ENCODE results near the gene ITIH2.

The ITIH2 gene

GRCh38 chr10:7667262-7668141 is 35.6 kb upstream of the ITIH2 start:
- Histone ChIP-seq H2BK120ac (ENCODE audit: low read depth, low read length) (no peak overlapping the region), H3K9ac (ENCODE audit: low read depth, low read length, poor library complexity) (peak overlapping the region; percentile 54), H3K4ac (ENCODE audit: low read length) (no peak overlapping the region), H3K27ac (replicated peaks; ENCODE audit: low read length) (no peak overlapping the region), H3K9me3 (replicated peaks in 1 of 2; ENCODE audit: control insufficient read depth in 2 of 2, insufficient read depth in 1 of 2, low read depth in 1 of 2, low read length in 2 of 2) (no peaks in the 10 kb centered on the region), H4K8ac (ENCODE audit: low read depth, low read length) (no peak overlapping the region), H2AK5ac (ENCODE audit: low read depth, low read length) (no peak overlapping the region), H3K79me1 (ENCODE audit: low read depth, low read length) (no peaks in the 10 kb centered on the region), H3K4me1 (ENCODE audit: control insufficient read depth in 2 of 2, insufficient read depth in 1 of 2, low read depth in 1 of 2, low read length in 2 of 2) (peaks cover 0 to 6% of the 10 kb centered on the region in 2 donors), H3K23ac (ENCODE audit: low read depth, low read length, poor library complexity) (peak overlapping the region; percentile 68), H2AFZ (ENCODE audit: low read length) (peak overlapping the region; percentile 40), H2BK5ac (ENCODE audit: low read length) (no peak overlapping the region), H2BK12ac (ENCODE audit: low read length) (no peak overlapping the region), H4K91ac (ENCODE audit: low read depth, low read length, poor library complexity) (no peak overlapping the region), H2BK15ac (ENCODE audit: low read length) (no peak overlapping the region), H3K4me2 (ENCODE audit: insufficient read depth, low read length, poor library complexity, severe bottlenecking) (peak overlapping the region; percentile 87), H3K14ac (ENCODE audit: low read length) (no peak overlapping the region), H3K18ac (ENCODE audit: low read length) (peak overlapping the region; percentile 69), H3K36me3 (replicated peaks in 1 of 2; ENCODE audit: control insufficient read depth in 2 of 2, insufficient read depth in 2 of 2, low read length in 2 of 2) (no peaks in the 10 kb centered on the region), H3K4me3 (ENCODE audit: low read length in 2 of 2) (peak overlapping the region in 1 of 2 donors; percentile 76), H3K27me3 (ENCODE audit: control insufficient read depth in 3 of 3, insufficient read depth in 3 of 3, low read depth in 1 of 3, low read length in 3 of 3) (peaks cover 4 to 46% (median 26%) of the 10 kb centered on the region in 3 experiments)
- WGBS, 2 donors (ENCODE audit: extremely low coverage in 2 of 2, insufficient read length in 2 of 2, insufficient replicate concordance in 1 of 2), result no CpG with 5 or more reads among the region's 44 CpGs
- peak; percentile 23 for DNase-seq (ENCODE audit: low spot score)

DNA sequence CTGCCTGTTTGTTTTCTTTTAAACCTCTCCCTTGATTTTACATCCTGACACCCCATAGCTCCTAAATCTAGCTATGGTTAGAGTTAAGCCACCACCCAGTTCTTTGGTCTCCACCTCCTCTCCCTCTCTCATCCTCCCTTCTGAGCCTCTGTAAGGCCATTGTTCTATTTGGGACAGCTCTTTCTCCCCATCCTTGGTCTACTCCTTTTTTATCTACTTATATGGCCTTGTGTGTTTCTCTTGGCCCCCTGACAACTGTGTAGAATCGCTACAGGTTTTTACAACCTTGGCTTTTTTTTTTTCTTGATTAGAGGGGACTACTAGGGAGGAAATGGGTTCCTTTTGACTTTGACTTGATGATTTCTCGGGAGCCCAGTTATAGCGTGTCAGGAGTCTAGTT is 33.0 kb upstream of the ITIH2 start:
- Histone ChIP-seq H4K8ac (ENCODE audit: low read depth, low read length) (no peak overlapping the region), H3K4me1 (ENCODE audit: control insufficient read depth in 2 of 2, insufficient read depth in 1 of 2, low read depth in 1 of 2, low read length in 2 of 2) (peaks cover 0 to 6% of the 10 kb centered on the region in 2 donors), H2BK5ac (ENCODE audit: low read length) (no peak overlapping the region), H3K4me2 (ENCODE audit: insufficient read depth, low read length, poor library complexity, severe bottlenecking) (no peak overlapping the region), H4K91ac (ENCODE audit: low read depth, low read length, poor library complexity) (no peak overlapping the region), H3K27ac (replicated peaks; ENCODE audit: low read length) (no peak overlapping the region), H3K14ac (ENCODE audit: low read length) (no peak overlapping the region), H3K79me1 (ENCODE audit: low read depth, low read length) (no peaks in the 10 kb centered on the region), H3K36me3 (replicated peaks in 1 of 2; ENCODE audit: control insufficient read depth in 2 of 2, insufficient read depth in 2 of 2, low read length in 2 of 2) (no peaks in the 10 kb centered on the region), H2BK120ac (ENCODE audit: low read depth, low read length) (no peak overlapping the region), H3K18ac (ENCODE audit: low read length) (no peak overlapping the region), H2AK5ac (ENCODE audit: low read depth, low read length) (no peak overlapping the region), H3K4ac (ENCODE audit: low read length) (no peak overlapping the region), H3K9ac (ENCODE audit: low read depth, low read length, poor library complexity) (no peak overlapping the region), H3K27me3 (ENCODE audit: control insufficient read depth in 3 of 3, insufficient read depth in 3 of 3, low read depth in 1 of 3, low read length in 3 of 3) (peaks cover 4 to 40% (median 24%) of the 10 kb centered on the region in 3 experiments), H3K4me3 (ENCODE audit: low read length in 2 of 2) (no peak overlapping the region), H3K23ac (ENCODE audit: low read depth, low read length, poor library complexity) (no peak overlapping the region), H2AFZ (ENCODE audit: low read length) (no peak overlapping the region), H2BK15ac (ENCODE audit: low read length) (no peak overlapping the region), H3K9me3 (replicated peaks in 1 of 2; ENCODE audit: control insufficient read depth in 2 of 2, insufficient read depth in 1 of 2, low read depth in 1 of 2, low read length in 2 of 2) (no peaks in the 10 kb centered on the region), H2BK12ac (ENCODE audit: low read length) (no peak overlapping the region)
- no peak for DNase-seq (ENCODE audit: low spot score)
- no CpG with 5 or more reads among the region's 3 CpGs for WGBS, 2 donors (ENCODE audit: extremely low coverage in 2 of 2, insufficient read length in 2 of 2, insufficient replicate concordance in 1 of 2)

DNA sequence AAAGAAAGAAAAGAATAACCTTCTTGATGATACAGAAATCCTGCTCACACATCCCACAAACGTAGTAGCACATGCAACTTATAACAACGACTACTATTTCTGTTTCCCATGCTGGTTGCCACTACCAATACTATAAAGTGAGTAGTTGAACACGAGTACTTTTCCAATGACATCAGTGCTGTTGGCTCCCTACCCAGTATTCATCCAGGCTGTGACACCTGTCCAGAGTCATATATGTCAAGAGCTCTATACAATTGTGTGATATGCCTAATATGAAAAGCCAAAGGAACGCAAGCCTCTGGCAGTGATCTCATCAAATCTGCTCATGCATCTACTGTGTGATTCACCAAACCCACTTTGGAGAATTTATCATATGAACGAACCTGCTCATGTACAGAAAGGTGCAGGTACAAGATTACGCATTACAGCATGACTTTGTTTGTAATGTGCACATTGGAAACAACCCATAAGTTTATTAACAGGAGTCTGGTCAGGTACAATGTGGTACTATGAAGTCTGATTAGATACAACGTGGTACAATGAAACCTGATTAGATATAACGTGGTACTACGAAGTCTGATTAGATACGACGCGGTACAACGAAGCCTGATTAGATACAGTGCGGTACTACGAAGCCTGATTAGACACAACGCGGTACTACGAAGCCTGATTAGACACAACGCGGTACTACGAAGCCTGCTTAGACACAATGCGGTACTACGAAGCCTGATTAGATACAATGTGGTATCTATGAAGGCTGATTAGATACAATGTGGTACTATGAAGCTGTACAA is 30.6 kb upstream of the ITIH2 start:
- WGBS, 2 donors (ENCODE audit: extremely low coverage in 2 of 2, insufficient read length in 2 of 2, insufficient replicate concordance in 1 of 2), result no CpG with 5 or more reads among the region's 23 CpGs

GRCh38 chr10:7679256-7679655 is 23.9 kb upstream of the ITIH2 start:
- Histone ChIP-seq H2AFZ (ENCODE audit: low read length) (no peak overlapping the region), H3K9ac (ENCODE audit: low read depth, low read length, poor library complexity) (no peak overlapping the region), H2BK5ac (ENCODE audit: low read length) (no peak overlapping the region), H3K18ac (ENCODE audit: low read length) (no peak overlapping the region), H2BK120ac (ENCODE audit: low read depth, low read length) (no peak overlapping the region), H3K36me3 (replicated peaks in 1 of 2; ENCODE audit: control insufficient read depth in 2 of 2, insufficient read depth in 2 of 2, low read length in 2 of 2) (no peaks in the 10 kb centered on the region), H3K4ac (ENCODE audit: low read length) (no peak overlapping the region), H3K4me2 (ENCODE audit: insufficient read depth, low read length, poor library complexity, severe bottlenecking) (no peak overlapping the region), H2BK15ac (ENCODE audit: low read length) (no peak overlapping the region), H4K91ac (ENCODE audit: low read depth, low read length, poor library complexity) (no peak overlapping the region), H3K23ac (ENCODE audit: low read depth, low read length, poor library complexity) (no peak overlapping the region), H2BK12ac (ENCODE audit: low read length) (no peak overlapping the region), H4K8ac (ENCODE audit: low read depth, low read length) (no peak overlapping the region), H3K27me3 (ENCODE audit: control insufficient read depth in 3 of 3, insufficient read depth in 3 of 3, low read depth in 1 of 3, low read length in 3 of 3) (no peaks in the 10 kb centered on the region), H3K4me1 (ENCODE audit: control insufficient read depth in 2 of 2, insufficient read depth in 1 of 2, low read depth in 1 of 2, low read length in 2 of 2) (no peaks in the 10 kb centered on the region), H2AK5ac (ENCODE audit: low read depth, low read length) (no peak overlapping the region), H3K27ac (replicated peaks; ENCODE audit: low read length) (no peak overlapping the region), H3K9me3 (replicated peaks in 1 of 2; ENCODE audit: control insufficient read depth in 2 of 2, insufficient read depth in 1 of 2, low read depth in 1 of 2, low read length in 2 of 2) (no peaks in the 10 kb centered on the region), H3K79me1 (ENCODE audit: low read depth, low read length) (no peaks in the 10 kb centered on the region), H3K4me3 (ENCODE audit: low read length in 2 of 2) (no peak overlapping the region), H3K14ac (ENCODE audit: low read length) (no peak overlapping the region)
- no peak for DNase-seq (ENCODE audit: low spot score)
- WGBS, 2 donors (ENCODE audit: extremely low coverage in 2 of 2, insufficient read length in 2 of 2, insufficient replicate concordance in 1 of 2), result no CpG with 5 or more reads among the region's 1 CpG

More for the DNA sequence above, 30.6 kb upstream of the ITIH2 start:
- H2BK12ac ChIP-seq (ENCODE audit: low read length), result no peak overlapping the region
- H3K36me3 ChIP-seq (replicated peaks in 1 of 2; ENCODE audit: control insufficient read depth in 2 of 2, insufficient read depth in 2 of 2, low read length in 2 of 2), result no peaks in the 10 kb centered on the region
- no peak overlapping the region for H3K4ac ChIP-seq (ENCODE audit: low read length)
- DNase-seq (ENCODE audit: low spot score), result no peak
- H2AFZ ChIP-seq (ENCODE audit: low read length), result no peak overlapping the region
- H2BK5ac ChIP-seq (ENCODE audit: low read length), result no peak overlapping the region
- no peak overlapping the region for H4K91ac ChIP-seq (ENCODE audit: low read depth, low read length, poor library complexity)
- no peak overlapping the region for H3K4me2 ChIP-seq (ENCODE audit: insufficient read depth, low read length, poor library complexity, severe bottlenecking)
- H3K4me1 ChIP-seq (ENCODE audit: control insufficient read depth in 2 of 2, insufficient read depth in 1 of 2, low read depth in 1 of 2, low read length in 2 of 2), result peaks cover 0 to 3% of the 10 kb centered on the region in 2 donors
- H3K4me3 ChIP-seq (ENCODE audit: low read length in 2 of 2), result no peak overlapping the region
- peaks cover 0 to 24% (median 9%) of the 10 kb centered on the region in 3 experiments for H3K27me3 ChIP-seq (ENCODE audit: control insufficient read depth in 3 of 3, insufficient read depth in 3 of 3, low read depth in 1 of 3, low read length in 3 of 3)
- H3K18ac ChIP-seq (ENCODE audit: low read length), result no peak overlapping the region
- H3K9me3 ChIP-seq (replicated peaks in 1 of 2; ENCODE audit: control insufficient read depth in 2 of 2, insufficient read depth in 1 of 2, low read depth in 1 of 2, low read length in 2 of 2), result no peaks in the 10 kb centered on the region
- no peak overlapping the region for H3K27ac ChIP-seq (replicated peaks; ENCODE audit: low read length)
- H4K8ac ChIP-seq (ENCODE audit: low read depth, low read length), result no peak overlapping the region
- H3K23ac ChIP-seq (ENCODE audit: low read depth, low read length, poor library complexity), result no peak overlapping the region
- H2BK120ac ChIP-seq (ENCODE audit: low read depth, low read length), result no peak overlapping the region
- no peak overlapping the region for H2BK15ac ChIP-seq (ENCODE audit: low read length)
- H3K79me1 ChIP-seq (ENCODE audit: low read depth, low read length), result no peaks in the 10 kb centered on the region
- no peak overlapping the region for H3K14ac ChIP-seq (ENCODE audit: low read length)
- H3K9ac ChIP-seq (ENCODE audit: low read depth, low read length, poor library complexity), result no peak overlapping the region
- H2AK5ac ChIP-seq (ENCODE audit: low read depth, low read length), result no peak overlapping the region
